Measurements from ENCODE around the gene STAB1. TPM values are rescaled to one million over a fixed set of nuclear protein-coding genes. Genes with fewer than 3 reads are reported as not detected.

Gene STAB1
- total RNA-seq, 6 donors from 2014 or later: 42.9 to 259 (median 125) TPM

GRCh38 chr3:52455283-52456168, 39.6 kb upstream of the STAB1 start, which contains the start of gene NISCH:
NISCH (plus strand) TSS chr3:52455604; CDS start chr3:52455642, 38 bp downstream.
- Histone ChIP-seq H3K27ac (peak within 1 kb of the TSS; percentile 85 to 95 (median 90)), H3K27me3 (no peaks in the 10 kb centered on the region), H3K4me3 (peak within 1 kb of the TSS; percentile 45 to 95 (median 83)), H3K9me3 (no peaks in the 10 kb centered on the region), H3K4me1 (peaks cover 23 to 41% (median 32%) of the 10 kb centered on the region in 4 donors), H3K36me3 (peaks cover 13 to 30% (median 21%) of the 10 kb centered on the region in 4 donors)
- ATAC-seq (ENCODE audit: low FRiP score in 2 of 2) (peak; percentile 81 to 94), DNase-seq (peak; percentile 91 to 100)
- 1 to 3% methylated on average over 14 to 74 of the region's 86 CpGs for WGBS, 2 donors
- TF ChIP-seq CTCF (IDR thresholded peaks at IDR 0.05): no peak
- TF ChIP-seq EP300 (IDR thresholded peaks at IDR 0.05): peak in 1 of 4 donors; percentile 77
- TF ChIP-seq POLR2A (IDR thresholded peaks at IDR 0.05): peak in 2 of 4 donors; percentile 60 to 79
- peak; percentile 68 to 75 for TF ChIP-seq POLR2AphosphoS5 (IDR thresholded peaks at IDR 0.05)

- TF ChIP-seq EP300 (IDR thresholded peaks at IDR 0.05) (no peak), POLR2A (IDR thresholded peaks at IDR 0.05) (no peak), CTCF (IDR thresholded peaks at IDR 0.05) (no peak), POLR2AphosphoS5 (IDR thresholded peaks at IDR 0.05) (peak in 1 of 2 donors; percentile 5)
- Histone ChIP-seq H3K36me3 (peaks cover 18 to 38% (median 28%) of the 10 kb centered on the region in 4 donors), H3K27me3 (no peaks in the 10 kb centered on the region), H3K4me3 (peak overlapping the region; percentile 30 to 95 (median 83)), H3K9me3 (no peaks in the 10 kb centered on the region), H3K4me1 (peaks cover 23 to 41% (median 32%) of the 10 kb centered on the region in 4 donors), H3K27ac (peak overlapping the region; percentile 85 to 95 (median 90))
- 10 to 13% methylated on average over 7 to 13 of the region's 13 CpGs for WGBS, 2 donors
- ATAC-seq (ENCODE audit: low FRiP score in 2 of 2) (peak in 1 of 2 donors; percentile 70), DNase-seq (peak in 1 of 2 donors; percentile 37)
Measured at GRCh38 chr3:52456169-52456799, 38.9 kb upstream of the STAB1 start.

GRCh38 chr3:52456800-52457183, 38.3 kb upstream of the STAB1 start:
- DNase-seq: no peak
- peak overlapping the region; percentile 85 to 95 (median 90) for H3K27ac ChIP-seq
- TF ChIP-seq POLR2A (IDR thresholded peaks at IDR 0.05): no peak
- TF ChIP-seq EP300 (IDR thresholded peaks at IDR 0.05): no peak
- TF ChIP-seq CTCF (IDR thresholded peaks at IDR 0.05): no peak
- TF ChIP-seq POLR2AphosphoS5 (IDR thresholded peaks at IDR 0.05): no peak
- 79 to 84% methylated on average over 5 of the region's 5 CpGs for WGBS, 2 donors
- ATAC-seq (ENCODE audit: low FRiP score in 2 of 2): no peak
- no peaks in the 10 kb centered on the region for H3K9me3 ChIP-seq
- H3K4me1 ChIP-seq: peaks cover 23 to 41% (median 32%) of the 10 kb centered on the region in 4 donors
- peaks cover 18 to 43% (median 30%) of the 10 kb centered on the region in 4 donors for H3K36me3 ChIP-seq
- H3K4me3 ChIP-seq: peak overlapping the region in 3 of 4 donors; percentile 81 to 95 (median 85)
- H3K27me3 ChIP-seq: no peaks in the 10 kb centered on the region

- TF ChIP-seq POLR2A (IDR thresholded peaks at IDR 0.05): no peak
- no peak for TF ChIP-seq POLR2AphosphoS5 (IDR thresholded peaks at IDR 0.05)
- no peak for TF ChIP-seq CTCF (IDR thresholded peaks at IDR 0.05)
- TF ChIP-seq EP300 (IDR thresholded peaks at IDR 0.05): no peak
- 79 to 91% methylated on average over 6 of the region's 6 CpGs for WGBS, 2 donors
- peaks cover 23 to 41% (median 34%) of the 10 kb centered on the region in 4 donors for H3K4me1 ChIP-seq
Measured at GRCh38 chr3:52458031-52458760, 36.9 kb upstream of the STAB1 start.

More at GRCh38 chr3:52458031-52458760, 36.9 kb upstream of the STAB1 start:
- Histone ChIP-seq H3K4me3 (no peak overlapping the region), H3K36me3 (peaks cover 18 to 50% (median 33%) of the 10 kb centered on the region in 4 donors), H3K27me3 (no peaks in the 10 kb centered on the region), H3K9me3 (no peaks in the 10 kb centered on the region), H3K27ac (no peak overlapping the region)
- DNase-seq (no peak), ATAC-seq (ENCODE audit: low FRiP score in 2 of 2) (no peak)
